GM21526 (cell line): ENCODE results near the gene R3HCC1L.

Experiments
- ATAC-seq: cut with Tn5 transposase; IDR thresholded peaks from one replicate; pipeline ENCODE4 v1.9.1; 2021; ENCODE audit warnings: moderate library complexity; ENCODE audit not compliant: unreplicated experiment, low FRiP score

The R3HCC1L gene

DNA sequence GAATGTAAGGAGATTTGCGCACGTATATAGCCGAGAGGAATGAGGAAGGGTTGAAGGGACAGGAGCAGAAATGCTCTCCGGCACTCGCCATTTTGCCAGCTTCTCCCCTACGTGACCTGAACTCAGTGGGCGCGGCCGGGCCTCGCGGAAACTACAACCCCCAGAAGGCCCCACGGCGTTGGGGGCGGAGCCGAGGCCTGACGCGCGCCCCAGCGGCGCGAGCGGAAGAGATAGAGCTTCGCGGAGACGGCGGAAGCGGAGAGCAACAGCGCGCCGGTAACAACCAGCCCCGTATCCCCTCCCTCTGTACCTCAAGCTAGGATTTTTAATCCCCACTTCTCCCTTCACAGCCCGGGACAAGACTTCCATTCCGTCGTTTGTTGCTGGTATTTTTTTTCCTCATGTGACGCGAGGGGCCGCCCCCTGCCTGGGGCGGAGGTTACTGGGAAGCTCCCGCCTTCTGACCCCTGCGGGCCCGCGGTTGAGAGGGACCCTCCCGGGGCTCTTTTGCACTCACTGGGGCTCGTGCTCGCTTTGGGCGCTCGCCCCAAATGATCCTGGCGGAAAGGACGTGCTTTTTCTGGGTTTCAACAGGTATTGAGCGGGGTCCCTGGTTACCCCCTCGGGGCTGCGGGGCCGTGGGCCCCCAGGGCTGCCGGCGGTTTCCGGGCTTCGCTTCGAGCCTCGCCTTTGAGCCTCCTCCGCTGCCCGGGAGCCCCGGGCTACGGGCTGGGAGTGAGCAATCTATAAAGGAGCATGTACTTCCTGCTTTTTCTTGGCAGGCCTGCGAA, at the start of gene R3HCC1L:
R3HCC1L (plus strand) TSS at position 227 of the 791 bp plus-strand sequence. CDS start 73,458 bp downstream, outside the sequence.
- ATAC-seq, result peak; percentile 87

DNA sequence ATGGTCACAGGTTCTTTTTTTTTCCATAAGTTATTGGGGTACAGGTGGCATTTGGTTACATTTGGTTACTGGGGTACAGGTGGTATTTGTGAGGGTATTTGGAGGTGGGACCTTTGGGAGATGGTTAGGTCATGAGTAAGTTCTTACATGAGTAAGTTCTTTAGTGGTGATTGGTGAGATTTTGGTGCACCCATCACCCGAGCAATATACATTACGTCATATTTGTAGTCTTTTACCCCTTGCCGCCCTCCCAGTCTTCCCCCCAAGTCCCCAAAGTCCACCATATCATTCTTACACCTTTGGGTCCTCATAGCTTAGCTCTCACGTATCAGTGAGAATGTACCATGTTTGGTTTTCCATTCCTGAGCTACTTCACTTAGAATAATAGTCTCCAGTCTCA, 49.2 kb upstream of the R3HCC1L start:
- ATAC-seq, result no peak

DNA sequence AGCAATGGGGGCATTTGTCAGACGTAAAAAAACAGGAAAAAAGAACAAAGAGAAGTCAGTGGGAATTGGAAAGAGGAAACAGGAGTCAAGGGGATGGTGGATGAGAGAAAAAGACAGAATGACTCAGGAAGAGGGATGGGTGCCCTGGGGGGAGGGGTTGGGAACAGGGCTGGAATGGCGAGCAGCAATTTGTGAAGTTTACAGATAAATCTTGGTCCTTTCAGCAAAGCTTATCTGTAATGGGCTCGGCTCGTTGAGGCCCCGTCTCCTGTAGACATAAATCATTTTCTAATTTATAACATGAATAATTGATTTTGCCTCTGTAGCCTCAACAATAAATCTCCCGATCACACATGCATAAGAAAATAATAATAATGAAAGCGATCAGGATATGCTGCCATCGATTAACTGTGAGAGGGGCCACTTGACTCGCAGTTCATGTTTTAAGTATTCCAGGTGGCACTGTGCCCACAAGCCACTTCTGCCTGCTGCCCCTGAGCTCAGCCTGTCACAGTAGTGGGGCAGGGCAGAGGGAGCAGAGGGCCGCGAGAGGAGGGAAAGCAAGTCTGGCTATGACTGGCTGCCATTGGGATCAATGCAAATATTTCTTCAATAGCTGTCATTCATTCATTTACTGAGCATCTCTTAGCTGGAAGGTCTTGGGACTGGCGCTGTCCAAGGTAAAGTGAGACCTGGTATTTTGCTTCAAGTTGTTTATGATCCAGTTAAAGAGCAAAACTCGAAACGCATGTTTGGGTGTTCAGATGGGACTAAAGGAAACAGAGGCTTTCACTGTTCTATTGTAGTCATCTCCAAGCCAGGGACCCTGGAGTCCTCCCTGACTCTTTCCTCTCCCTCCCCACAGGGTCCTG, 47.4 kb upstream of the R3HCC1L start:
- no peak for ATAC-seq

DNA sequence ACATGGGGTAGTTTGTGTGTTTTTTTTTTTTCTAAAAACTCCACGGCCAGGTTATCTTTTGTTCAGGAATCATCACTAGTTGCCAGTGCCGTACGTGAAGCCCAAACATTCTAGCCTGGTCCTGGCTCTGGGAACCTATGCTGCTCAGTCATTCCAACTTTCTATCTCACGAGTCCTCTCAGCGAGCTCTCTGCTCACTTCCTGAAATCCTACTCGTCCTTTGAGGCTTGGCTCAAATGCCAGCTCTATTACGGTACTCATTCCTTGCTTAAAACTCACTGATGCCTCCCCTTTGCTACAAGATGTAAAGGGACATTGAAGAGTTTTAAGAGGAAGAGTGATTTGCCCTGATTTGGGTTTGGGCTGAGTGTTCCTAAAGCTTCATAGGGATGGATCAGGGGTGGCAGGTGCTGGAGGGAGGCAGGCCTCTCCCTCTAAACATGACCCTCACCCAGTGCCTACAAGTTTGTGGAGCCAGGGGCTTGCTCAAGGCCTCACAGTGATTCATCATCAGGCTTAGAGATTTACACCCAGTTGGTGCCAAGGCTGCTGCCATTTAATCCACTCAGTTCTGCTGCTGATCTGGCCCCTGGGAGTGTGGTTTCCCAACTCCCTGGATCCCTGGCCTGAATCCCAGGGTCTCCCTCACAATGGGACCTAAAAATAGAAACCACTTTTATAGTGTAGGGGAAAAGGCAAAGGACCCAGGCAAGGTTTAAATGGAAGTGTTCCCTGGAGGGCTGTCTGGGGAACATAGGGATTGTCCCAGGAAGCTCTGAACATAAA, 46.1 kb upstream of the R3HCC1L start:
- ATAC-seq, result no peak

DNA sequence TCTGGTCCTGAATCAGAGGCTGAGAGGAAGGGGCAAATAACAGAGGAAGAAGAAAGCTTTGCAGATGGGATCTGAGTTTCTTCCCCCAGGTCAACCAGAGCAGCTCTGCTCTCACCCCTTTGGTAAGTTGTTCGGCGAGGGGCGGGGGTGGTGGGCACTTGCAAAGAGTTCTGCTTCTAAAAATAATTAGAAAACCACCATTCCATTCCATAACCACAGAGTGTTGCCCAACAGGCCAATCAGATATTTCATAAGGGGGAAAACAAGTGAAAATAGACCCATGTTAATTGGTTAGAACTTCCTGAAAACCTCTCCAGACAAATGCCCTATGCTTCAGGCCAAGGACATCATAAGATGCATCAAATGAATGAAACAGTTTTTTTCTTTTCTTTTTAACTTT, 43.6 kb upstream of the R3HCC1L start:
- no peak for ATAC-seq

DNA sequence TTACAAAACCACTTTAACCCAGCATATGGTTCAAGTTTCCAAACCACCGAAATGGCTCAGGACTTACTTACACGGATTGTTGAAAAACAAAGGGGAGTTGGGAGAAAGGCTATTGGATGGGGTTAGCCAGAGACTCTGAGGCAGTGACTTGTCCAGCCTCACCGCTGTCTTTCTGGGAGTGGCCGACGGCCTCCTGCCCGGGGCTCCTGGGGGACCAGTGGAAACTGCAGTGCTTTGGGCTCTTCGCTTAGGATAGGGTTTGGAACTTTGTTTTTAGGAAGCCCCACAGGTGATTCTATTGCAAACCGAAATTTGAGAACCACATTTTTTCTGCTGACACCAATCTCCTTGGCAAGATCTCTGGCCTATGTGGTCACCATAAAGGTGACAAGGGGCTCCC, 38.1 kb upstream of the R3HCC1L start:
- ATAC-seq, result no peak

DNA sequence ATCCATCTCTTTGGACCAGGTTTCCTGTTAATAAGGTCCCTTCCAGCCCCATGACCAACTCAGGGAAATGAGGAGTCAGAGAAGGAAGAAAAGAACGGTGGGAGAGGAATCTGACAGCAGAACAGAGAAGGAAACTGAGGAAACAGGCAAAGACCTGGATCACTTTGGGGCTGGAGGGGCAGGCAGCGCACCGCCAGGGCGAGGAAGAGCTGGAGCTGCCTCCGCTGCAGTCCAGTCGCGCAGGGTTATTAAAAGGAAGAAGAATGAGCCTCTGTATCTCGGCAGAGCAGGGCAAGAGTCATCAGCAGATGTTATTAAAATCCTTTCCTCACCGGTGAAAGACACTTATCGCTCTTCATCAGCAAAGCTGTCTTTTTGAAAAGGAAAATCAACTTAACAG, 37.7 kb upstream of the R3HCC1L start:
- no peak for ATAC-seq

DNA sequence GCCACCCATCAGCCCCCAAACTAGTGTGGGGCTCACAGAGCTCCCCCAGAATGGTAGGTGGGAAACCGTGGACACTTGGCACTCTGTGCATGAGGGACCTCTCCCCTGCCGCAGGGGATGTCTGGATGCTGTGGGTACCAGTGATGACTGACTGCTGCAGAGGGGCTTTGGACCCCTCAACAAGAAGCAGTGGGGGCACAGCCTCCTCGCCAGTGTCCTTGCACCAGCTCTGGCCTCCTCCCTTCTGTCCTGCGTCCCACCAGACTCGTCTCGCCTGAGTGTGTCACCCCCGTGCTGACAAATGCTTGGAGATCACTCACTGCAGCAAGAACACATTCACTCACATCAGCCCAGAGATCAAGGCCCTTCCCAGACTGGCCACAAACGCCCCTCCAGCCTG, 37.3 kb upstream of the R3HCC1L start:
- ATAC-seq, result no peak

DNA sequence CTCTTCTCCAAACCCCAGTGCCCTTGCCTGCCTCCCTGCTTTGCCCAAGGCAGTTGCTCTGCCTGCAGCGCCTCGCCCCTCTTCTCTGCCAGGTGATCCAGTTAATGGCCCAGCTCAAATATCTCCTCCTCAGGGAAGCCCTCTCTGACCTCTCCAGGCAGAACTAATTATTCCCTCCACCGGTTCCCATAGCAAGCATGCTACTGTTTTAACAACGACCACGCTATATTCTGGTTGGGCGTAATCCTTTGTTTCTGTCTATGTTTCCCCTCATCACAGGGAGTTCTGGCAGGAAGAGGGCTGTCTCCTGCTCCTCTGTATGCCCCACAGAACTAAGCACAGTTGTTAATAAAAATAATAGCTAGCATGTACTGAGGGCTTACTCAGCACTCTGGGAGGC, 36.8 kb upstream of the R3HCC1L start:
- ATAC-seq, result no peak

DNA sequence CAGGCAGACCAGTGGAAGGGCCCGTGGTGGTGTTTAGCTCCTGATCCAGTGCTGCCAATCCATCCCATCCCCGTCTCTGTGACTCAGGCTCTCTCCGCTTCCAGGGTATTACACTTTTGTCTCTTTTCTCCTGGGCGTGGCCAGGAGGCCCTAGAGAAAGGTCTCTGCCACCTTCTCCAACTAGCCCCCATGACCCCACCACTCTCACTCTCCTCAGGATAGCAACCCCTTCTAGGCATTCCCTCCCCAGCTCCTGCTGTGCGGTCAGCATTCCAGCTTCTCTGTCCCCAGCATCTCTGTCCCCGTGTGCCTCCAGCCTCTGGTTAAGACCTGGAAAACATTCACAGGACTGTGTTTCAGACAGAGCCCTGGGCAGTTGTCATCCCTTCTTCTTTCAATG, 36.2 kb upstream of the R3HCC1L start:
- no peak for ATAC-seq

DNA sequence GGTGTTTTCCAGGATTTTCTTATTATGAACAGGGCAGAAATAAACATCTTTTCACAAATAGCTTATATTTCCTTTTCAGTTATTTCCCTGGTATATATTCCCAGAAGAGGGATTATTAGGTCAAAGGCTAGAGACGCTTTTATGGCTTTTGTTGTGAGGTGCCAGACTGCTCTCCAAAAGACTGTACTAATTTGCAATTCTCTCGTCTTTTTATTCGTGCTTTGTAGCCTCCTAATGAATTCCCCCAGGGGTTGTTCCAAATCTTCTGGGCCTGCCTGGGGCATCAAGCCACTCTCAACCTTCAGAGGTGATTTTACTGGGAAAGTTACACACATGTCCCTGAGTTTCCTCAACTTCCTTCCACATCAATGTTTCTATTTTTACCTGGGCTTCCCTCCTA, 34.0 kb upstream of the R3HCC1L start:
- no peak for ATAC-seq

DNA sequence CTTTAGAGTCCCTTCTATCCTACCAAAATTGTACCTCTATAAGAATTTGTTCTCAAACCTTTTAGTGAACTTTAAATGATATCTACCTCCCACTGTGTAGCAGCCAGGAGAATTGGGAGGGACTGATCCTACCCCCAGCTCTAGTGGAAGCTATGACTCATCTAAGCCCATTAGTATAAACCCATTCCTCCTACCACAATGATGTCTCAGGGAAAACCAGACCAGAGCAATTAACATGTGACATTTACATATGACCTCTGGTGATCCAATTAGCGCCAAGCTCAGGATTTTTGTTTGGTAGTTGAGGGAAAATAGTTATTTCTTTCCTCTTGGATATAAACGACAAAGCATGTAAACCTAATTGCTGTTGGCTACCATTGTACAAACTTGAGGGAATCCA, 33.1 kb upstream of the R3HCC1L start:
- ATAC-seq, result no peak

DNA sequence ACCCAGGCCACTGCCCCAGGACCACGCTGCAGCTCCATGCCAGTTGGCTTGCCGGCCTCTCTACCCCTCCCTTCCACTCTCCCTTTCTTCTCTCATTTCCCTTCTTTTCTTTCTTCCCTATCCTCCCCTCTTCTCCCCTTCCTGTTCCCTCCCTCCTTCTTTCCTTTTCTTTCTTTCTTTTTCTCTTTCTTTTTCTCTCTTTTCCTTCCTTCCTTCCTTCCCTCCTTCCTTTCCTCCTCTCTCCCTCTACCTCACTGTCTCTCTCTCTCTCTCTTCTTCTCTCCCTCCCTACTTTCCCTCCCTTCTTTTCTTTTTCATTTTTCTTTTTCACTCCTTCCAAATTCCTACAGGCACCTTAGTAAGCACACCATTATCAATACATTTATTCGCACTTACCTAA, 30.3 kb upstream of the R3HCC1L start:
- no peak for ATAC-seq

DNA sequence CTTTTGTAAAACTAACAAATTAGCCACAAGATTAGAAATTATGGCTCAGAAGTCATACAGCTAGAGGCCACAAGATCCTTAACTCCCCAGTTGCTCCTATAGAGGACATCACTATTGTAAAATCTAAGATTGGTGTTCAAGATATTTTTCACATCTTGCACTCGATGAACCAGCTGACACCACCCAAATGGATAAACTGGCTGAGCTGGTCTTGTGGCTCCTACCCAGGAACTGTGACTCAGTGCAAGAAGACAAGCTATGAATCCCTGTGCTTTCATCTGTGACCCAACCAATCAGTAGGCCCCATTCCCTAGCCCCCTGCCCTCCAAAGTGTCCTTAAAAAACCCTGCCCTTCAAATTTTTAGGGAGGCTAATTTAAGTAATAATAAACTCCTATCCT, 27.9 kb upstream of the R3HCC1L start:
- no peak for ATAC-seq

DNA sequence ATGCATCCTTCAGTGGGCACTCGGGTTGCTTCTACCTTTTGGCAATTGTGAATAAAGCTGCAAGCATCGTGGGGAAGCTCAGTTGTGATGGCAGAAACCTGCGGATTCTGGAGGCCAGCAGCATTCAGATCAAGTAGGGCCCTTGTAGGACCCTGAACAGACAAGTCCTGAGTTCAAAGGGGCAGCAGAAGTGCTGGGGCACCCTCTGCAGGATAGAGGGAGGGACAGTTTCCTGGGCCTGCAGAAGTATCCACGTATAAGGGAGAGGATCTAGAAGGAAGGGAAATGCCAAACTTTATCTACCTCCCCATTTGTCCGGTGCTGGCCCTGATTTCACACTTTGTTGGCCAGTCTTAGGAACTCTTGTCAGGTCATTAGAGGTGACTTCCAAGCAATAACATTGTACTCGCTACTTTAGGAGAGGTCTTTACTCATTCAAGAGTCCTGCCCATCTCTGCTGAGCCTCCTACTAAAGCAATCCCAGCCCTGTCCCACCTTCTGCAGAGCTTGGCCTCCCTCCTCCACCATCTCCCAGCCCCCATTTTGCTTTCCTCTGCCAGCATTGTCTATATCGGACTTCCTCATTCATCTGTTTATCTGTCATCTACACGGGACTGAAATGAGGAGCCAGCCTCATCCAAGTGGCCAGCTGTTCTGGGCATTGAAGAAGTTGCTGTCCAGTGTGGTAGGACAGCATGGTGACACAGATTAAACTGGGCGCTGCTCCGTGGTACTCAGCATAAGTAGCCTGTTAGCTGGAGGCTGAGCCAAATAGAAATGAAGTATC, 26.6 kb upstream of the R3HCC1L start:
- ATAC-seq, result no peak

DNA sequence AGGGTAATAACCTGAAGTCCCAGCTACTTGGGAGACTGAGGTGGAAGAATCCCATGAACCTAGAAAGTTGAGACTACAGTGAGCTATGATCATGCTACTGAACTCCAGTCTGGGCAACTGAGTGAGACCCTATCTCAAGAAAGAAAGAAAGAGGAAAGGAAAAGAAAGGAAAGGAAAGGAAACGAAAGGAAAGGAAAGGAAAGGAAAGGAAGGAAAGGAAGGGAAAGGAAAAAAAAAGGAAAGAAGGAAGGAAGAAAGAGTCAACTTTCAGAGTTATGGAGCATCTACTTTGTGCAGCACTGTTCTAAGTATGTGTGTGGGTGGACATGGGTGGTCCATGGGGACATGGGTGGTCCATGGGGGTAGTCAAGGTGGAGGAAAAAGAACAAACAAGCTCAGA, 24.1 kb upstream of the R3HCC1L start:
- ATAC-seq, result no peak

DNA sequence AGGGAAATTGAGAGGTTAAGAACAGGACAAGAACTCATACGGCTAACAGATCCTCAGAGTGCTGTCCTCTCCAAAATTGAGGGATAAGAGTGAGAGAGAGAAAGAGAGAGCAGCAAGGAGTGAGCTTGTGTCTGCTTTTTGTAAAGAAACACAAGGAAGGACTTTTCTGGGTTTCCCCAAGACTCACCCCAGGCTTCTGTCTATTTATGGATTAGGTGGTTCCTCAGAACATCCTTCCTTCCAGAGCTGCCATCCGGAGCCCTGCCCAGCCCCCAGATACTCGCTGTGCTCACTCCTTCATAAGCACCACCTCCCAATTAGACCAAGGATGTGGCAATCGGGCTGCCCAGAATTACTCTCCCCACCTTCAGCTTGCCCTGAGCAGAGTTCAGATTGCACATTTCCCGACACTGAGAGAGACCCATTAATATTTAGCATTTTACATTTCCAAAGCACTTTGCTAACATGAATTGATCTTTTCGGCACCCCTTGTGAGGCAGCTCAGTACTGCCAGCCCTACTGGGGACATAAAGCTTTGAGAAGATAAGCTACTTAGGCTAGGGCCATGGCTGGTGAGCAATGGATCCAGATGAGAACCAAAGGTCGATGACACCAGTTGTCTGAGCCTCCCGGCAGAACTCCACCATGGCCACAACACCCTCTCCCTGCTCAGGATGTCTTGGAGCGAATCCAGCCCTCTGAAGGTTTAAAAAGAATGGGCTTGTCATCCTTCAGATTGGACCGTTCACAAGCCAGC, 19.2 kb upstream of the R3HCC1L start:
- ATAC-seq, result no peak

DNA sequence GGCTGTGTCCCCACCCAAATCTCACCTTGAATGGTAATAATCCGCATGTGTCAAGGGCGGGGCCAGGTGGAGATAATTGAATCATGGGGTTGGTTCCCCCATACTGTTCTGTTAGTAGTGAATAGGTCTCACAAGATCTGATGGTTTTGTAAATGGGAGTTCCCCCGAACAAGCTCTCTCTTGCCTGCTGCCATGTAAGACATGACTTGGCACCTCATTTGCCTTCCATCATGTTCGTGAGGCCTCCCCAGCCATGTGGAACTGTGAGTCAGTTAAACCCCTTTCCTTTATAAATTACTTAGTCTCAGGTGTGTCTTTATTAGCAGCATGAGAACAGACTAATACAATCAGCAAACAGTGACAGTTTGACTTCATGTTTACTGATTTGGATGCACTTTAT, 14.6 kb upstream of the R3HCC1L start:
- no peak for ATAC-seq

DNA sequence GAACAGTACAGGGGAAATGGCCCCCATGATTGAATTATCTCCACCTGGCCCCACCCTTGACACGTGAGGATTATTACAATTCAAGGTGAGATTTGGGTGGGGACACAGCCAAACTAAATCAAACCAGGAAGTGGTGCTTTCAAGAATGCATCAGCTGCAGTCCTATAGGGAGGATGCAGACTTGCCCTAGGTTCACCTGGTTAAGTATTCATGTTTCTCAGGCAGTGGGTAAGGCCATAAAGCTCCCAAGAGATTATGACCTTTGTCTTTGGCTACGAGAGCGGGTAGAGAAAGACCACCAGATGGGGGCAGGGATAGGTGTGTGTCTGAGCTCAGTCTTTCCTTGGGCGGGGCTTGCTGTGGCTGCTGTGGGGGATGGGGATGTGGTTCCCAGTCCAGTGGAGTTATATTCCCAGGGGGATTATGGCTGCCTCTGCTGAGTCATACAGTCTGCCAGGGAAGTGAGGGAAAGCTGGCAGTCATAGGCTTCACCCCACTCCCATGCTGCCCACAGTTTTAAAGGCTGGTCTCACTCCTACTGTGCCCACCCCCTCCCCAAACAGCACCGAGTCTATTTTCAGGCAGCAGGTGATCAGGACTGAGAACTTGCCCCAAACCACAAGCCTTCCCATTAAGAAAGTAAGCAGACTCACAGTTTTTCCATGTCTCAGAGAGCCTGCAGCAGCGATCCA, 8.4 kb upstream of the R3HCC1L start:
- ATAC-seq, result no peak
